Right lobe of liver (tissue), 4 donors: ENCODE measurements around the gene SIPA1.

Experiments
- CTCF ChIP-seq, 4 donors: fragments of 200-600 bp in 3 of 4; fragments of 450-650 bp in 1 of 4; IDR thresholded peaks; one replicate each; pipeline versions ENCODE4 v1.5.1 to v1.8.0; 2016 to 2022; ENCODE audit warnings: antibody characterized with exemption in 4 of 4, mild to moderate bottlenecking in 2 of 4
- POLR2A ChIP-seq: fragments of 450-650 bp; IDR thresholded peaks from one replicate; pipeline ENCODE4 v1.6.1; 2017; ENCODE audit warnings: antibody characterized with exemption, mild to moderate bottlenecking
- donor health status: DM: no; HTN: no; CAD: no.
- donor health status: DM: no; HTN: no; CAD: no.
- donor health status: DM: no; HTN: yes; CAD: no.

GRCh38 chr11:65637032-65637557 lies 806 bp upstream of the SIPA1 start:
- TF ChIP-seq CTCF (IDR thresholded peaks at IDR 0.05) (no peak), POLR2A (no peak)
